GM12875 (cell line): ENCODE results near the gene SH3RF1.

ENCODE experiments used
- H3K4me3 ChIP-seq: one replicate; pipeline ENCODE4 v1.5.1; 2011; ENCODE audit warnings: low read depth, low read length, control low read depth
- TF ChIP-seq, protein P1 (sequence below): IDR thresholded peaks from 2 replicates; pipeline ENCODE4 v1.5.1; 2011; ENCODE audit warnings: low read depth, mild to moderate bottlenecking, control low read depth, inconsistent platforms, low read length, moderate library complexity, borderline replicate concordance; ENCODE audit not compliant: insufficient read depth

The SH3RF1 gene

DNA sequence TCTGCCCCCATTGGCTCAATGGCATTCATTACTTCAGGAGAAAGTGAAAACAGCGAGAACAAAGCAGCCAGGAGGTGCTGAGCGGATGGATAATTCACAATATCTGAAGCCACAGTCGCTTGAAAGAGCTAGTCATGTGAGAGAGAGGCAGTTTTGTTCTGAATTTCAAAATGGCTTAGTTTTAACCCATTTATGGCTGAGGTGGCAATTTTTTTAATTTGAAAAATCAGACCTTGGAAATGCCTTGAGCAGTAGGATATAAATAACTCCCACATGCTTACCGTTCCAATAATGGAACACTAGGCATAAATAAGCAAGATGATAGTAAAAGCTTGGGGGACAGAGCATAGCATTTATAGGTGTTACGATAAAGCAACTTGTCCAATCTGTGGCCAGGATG is 203.8 kb downstream of the SH3RF1 start:
- TF ChIP-seq, protein P1, sequence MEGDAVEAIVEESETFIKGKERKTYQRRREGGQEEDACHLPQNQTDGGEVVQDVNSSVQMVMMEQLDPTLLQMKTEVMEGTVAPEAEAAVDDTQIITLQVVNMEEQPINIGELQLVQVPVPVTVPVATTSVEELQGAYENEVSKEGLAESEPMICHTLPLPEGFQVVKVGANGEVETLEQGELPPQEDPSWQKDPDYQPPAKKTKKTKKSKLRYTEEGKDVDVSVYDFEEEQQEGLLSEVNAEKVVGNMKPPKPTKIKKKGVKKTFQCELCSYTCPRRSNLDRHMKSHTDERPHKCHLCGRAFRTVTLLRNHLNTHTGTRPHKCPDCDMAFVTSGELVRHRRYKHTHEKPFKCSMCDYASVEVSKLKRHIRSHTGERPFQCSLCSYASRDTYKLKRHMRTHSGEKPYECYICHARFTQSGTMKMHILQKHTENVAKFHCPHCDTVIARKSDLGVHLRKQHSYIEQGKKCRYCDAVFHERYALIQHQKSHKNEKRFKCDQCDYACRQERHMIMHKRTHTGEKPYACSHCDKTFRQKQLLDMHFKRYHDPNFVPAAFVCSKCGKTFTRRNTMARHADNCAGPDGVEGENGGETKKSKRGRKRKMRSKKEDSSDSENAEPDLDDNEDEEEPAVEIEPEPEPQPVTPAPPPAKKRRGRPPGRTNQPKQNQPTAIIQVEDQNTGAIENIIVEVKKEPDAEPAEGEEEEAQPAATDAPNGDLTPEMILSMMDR: no peak

DNA sequence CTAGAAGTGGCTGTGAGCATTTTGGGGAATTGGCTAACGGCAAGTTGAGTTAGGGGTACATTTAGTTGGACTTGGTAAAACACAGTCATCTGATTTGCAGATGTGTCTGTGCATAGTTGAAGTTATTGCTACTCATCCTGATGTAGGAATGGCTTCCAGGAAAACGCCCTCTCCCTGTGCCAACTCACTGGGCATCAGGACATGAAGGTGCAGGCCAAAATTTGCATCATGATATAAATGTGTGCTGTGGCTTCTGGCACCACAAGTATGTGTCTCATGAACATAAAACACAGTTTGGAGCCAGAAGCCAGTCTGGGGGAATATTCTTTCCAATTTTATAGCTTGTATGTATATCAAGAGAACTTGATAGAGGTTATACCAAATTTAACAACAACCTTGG is 206.5 kb downstream of the SH3RF1 start:
- TF ChIP-seq, protein P1: no peak
- H3K4me3 ChIP-seq: no peak overlapping the region

More for the DNA sequence above, 203.8 kb downstream of the SH3RF1 start:
- no peak overlapping the region for H3K4me3 ChIP-seq

DNA sequence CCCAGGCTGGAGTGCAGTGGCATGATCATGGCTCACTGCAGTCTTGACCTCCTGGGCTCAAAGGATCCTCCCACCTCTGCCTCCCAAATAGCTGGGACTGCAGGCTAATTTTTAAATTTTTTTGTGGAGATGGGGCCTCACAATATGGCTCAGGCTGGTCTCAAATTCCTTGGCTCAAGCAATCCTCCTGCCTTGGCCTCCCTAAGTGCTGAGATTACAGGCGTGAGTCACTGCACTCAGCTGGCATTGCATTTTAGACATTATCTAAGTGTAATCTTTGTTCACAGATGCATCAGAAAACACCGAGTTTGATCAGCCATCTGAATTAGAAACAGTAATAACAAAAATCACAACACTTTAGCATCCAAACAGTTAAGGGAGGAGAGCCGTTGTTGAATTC is 207.3 kb downstream of the SH3RF1 start:
- no peak overlapping the region for H3K4me3 ChIP-seq
- TF ChIP-seq, protein P1: no peak

DNA sequence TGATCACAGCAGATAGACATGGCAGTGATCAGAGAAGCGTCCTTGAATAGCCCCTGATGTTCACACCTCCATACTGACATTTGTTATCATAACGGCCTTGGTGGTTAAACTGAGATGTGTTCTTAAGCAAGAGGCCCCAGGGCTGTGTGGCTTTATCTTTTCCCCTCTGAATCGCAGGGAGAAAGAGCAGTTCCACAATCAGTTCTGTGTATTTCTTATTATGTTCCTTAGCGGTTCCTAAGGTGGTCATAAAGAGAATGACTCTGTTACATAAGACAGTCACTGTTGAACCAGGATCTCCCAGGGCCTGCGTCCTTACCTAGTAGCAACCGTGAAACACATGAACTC is 207.9 kb downstream of the SH3RF1 start:
- TF ChIP-seq, protein P1: no peak
- no peak overlapping the region for H3K4me3 ChIP-seq

DNA sequence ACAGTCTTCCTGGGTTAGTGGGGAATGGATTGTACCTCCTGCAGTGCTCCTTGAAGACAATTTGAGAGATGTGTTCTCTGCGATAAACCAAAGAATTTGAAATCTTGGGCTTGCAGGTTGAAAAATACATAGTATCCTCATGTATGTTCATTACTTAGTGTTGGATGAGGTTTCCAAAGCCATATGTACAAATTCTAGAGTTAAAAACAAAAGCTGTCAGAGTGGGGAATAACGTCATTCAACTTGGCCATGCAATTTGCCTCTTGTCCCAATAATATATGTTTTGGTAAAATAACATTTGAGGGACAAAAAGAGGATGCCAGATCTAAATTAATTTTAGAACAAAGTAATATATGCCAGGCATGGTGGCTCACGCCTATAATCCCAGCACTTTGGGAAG is 209.4 kb downstream of the SH3RF1 start:
- TF ChIP-seq, protein P1: no peak
- no peak overlapping the region for H3K4me3 ChIP-seq

DNA sequence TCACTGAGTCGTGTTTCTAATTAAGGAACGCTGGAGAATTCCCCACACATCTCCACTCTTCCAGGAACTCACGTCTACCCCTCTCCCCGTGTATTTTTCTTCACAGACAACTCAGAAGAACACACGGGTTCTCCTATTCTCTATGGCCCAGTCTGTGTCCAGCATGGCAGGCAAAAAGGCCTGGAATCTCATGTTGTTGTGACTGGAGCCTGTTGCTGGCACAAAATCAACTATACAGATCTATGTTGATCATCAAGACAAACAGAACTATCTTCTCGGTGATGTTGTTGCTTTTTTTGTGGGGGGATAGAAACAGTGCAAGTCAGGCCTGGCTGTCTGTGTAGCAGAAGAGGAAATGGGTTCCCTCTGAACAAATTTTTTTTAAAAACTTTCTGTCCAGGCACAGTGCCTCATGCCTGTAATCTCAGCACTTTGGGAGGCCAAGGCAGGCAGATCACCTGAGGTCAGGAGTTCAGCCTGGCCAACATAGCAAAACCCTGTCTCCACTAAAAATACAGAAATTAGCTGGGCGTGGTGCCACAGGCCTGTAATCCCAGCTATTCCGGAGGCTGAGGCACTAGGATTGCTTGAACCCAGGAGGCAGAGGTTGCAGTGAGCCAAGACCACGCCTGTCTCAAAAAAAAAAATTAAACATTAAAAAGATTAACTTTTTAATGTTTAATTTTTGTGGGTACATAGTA is 210.2 kb downstream of the SH3RF1 start:
- H3K4me3 ChIP-seq: no peak overlapping the region
- TF ChIP-seq, protein P1: no peak

DNA sequence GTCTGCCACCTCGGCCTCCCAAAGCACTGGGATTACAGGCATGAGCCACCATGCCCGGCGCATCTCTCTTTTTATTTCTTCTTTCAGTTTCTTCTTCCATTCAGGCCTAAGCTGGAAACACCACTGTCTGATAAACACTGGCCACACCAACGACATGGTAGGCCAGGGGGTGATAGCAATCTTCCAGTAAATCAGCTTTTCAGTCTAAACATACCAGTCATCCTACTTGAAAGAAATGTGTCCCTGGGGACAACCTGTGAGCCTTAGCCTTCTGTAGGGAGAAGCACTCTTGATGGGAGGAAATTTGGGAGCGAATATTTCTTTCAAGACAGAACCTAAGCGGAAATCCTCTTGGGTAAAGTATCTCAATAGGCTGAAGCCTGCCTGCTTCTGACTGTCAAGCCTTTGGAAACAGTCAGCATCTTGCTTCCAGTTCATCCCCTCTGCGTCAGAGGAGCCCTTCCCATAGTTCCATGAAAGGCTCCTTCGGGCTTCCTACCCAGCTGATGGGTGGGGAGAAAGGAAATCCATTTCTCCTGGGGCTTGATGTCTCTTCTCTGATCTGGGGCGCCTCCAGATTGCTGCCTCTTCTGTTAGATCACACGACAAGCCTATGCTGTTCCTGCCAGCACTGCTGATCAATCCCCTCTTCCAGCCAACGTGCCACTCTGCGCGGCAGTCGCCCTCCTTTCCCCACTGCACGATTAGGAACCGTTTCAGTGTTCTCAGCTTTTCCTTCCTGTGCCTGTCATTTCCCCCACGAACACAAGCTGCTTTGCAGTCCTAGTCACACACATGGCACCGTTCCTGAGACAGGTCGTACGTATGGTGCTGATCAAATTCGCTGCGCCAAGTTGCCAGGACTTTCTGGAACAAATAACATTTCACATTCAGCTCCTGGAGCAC is 211.2 kb downstream of the SH3RF1 start:
- H3K4me3 ChIP-seq: no peak overlapping the region
- TF ChIP-seq, protein P1: no peak
